ENCODE results near the gene METTL15.

METTL15 gene

DNA sequence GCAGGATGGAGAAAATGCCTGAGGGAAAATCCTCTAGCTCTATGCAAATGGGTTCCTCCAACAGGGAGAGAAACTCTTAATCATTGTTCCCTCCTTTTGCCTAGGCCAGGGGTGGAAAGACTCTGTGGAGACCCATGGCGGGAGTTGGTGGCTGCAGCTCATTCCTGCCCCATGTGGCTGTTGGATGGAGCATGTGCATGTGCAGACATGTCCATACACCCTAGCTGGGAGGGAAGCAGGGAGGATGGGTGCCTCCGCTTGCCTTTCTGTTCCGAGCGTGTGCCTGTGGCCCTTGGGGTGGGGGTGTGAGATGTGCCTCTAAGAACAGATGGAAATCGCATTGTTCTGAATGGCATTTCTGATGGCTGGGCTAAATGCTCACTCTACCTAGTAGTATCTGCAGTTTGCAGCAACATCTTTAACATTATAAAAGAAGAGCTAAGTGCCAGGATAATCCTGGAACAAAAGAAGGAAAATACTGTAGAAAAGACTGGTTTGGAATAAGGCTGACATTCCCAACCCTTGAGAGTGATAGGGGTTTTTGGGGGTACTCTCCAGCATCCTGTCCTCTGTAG lies 31.7 kb downstream of the METTL15 start:
- no peak for TF ChIP-seq CREB5 (CRISPR knock-in tag; IDR thresholded peaks at IDR 0.05; ENCODE audit: low read depth)
- TF ChIP-seq ARNTL (CRISPR knock-in tag; IDR thresholded peaks at IDR 0.05; ENCODE audit: borderline replicate concordance, low read depth) = no peak
- no peak for TF ChIP-seq OSR1 (CRISPR knock-in tag; IDR thresholded peaks at IDR 0.05)
- no peak for TF ChIP-seq ZNF565 (CRISPR knock-in tag; conservative IDR thresholded peaks at IDR 0.05; ENCODE audit: low read depth)
- TF ChIP-seq ZFP3 (CRISPR knock-in tag; IDR thresholded peaks at IDR 0.05) = no peak
- TF ChIP-seq, protein P1, sequence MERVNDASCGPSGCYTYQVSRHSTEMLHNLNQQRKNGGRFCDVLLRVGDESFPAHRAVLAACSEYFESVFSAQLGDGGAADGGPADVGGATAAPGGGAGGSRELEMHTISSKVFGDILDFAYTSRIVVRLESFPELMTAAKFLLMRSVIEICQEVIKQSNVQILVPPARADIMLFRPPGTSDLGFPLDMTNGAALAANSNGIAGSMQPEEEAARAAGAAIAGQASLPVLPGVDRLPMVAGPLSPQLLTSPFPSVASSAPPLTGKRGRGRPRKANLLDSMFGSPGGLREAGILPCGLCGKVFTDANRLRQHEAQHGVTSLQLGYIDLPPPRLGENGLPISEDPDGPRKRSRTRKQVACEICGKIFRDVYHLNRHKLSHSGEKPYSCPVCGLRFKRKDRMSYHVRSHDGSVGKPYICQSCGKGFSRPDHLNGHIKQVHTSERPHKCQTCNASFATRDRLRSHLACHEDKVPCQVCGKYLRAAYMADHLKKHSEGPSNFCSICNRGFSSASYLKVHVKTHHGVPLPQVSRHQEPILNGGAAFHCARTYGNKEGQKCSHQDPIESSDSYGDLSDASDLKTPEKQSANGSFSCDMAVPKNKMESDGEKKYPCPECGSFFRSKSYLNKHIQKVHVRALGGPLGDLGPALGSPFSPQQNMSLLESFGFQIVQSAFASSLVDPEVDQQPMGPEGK (CRISPR knock-in tag; IDR thresholded peaks at IDR 0.05; ENCODE audit: borderline replicate concordance) = no peak
- TF ChIP-seq ZNF70 (CRISPR knock-in tag; IDR thresholded peaks at IDR 0.05) = no peak
- no peak for TF ChIP-seq ESRRG (CRISPR knock-in tag; IDR thresholded peaks at IDR 0.05)
- TF ChIP-seq ZC3H10 (CRISPR knock-in tag; IDR thresholded peaks at IDR 0.05) = no peak
- TF ChIP-seq POU6F1 (CRISPR knock-in tag; IDR thresholded peaks at IDR 0.05; ENCODE audit: borderline replicate concordance, low read depth) = no peak
- TF ChIP-seq BACH2 (CRISPR knock-in tag; IDR thresholded peaks at IDR 0.05; ENCODE audit: borderline replicate concordance) = no peak
- TF ChIP-seq, protein P2, sequence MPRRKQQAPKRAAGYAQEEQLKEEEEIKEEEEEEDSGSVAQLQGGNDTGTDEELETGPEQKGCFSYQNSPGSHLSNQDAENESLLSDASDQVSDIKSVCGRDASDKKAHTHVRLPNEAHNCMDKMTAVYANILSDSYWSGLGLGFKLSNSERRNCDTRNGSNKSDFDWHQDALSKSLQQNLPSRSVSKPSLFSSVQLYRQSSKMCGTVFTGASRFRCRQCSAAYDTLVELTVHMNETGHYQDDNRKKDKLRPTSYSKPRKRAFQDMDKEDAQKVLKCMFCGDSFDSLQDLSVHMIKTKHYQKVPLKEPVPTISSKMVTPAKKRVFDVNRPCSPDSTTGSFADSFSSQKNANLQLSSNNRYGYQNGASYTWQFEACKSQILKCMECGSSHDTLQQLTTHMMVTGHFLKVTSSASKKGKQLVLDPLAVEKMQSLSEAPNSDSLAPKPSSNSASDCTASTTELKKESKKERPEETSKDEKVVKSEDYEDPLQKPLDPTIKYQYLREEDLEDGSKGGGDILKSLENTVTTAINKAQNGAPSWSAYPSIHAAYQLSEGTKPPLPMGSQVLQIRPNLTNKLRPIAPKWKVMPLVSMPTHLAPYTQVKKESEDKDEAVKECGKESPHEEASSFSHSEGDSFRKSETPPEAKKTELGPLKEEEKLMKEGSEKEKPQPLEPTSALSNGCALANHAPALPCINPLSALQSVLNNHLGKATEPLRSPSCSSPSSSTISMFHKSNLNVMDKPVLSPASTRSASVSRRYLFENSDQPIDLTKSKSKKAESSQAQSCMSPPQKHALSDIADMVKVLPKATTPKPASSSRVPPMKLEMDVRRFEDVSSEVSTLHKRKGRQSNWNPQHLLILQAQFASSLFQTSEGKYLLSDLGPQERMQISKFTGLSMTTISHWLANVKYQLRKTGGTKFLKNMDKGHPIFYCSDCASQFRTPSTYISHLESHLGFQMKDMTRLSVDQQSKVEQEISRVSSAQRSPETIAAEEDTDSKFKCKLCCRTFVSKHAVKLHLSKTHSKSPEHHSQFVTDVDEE (CRISPR knock-in tag; IDR thresholded peaks at IDR 0.05) = no peak
- no peak for TF ChIP-seq CSRNP3 (CRISPR knock-in tag; IDR thresholded peaks at IDR 0.05)
- TF ChIP-seq TCF4 (CRISPR knock-in tag; IDR thresholded peaks at IDR 0.05; ENCODE audit: borderline replicate concordance) = no peak
- TF ChIP-seq CSDC2 (CRISPR knock-in tag; IDR thresholded peaks at IDR 0.05) = no peak
- ATAC-seq = no peak

DNA sequence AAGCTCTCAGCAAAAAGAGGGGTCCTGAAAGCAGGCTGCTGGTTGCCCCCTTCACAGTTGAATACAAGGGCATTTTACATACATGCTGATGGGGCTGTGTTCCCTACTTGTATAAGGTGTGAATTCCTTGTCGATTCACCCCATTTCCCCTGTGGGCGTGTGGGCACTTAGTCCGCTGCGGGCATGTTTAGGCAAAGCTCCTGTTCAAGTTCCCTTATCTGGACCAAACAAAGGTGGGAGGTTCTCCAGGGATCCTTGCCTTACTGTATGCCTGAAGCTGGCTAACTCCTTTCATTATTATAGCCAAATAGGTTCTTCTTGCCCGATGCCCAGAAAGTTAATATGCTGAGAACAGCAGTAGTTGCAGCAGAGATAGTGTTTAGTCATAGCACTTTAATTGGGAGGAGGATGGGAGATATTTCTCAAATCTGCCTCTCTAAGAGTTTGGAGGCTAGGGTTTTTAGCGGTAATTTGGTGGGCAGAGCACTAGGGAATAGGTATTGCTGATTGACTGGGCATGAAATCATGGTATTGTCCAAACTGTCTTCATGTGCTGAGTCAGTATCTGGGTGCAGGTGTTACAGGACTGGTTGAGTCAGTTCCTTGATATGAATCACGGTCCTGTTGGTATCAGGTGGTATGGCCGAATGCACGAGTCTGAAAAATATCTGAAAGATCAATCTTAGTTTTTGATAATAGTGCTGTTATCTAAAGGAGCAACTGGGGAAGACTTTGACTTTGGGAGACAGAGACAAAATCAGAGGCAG lies 32.7 kb downstream of the METTL15 start:
- no peak for ATAC-seq
- TF ChIP-seq ISL1 (CRISPR knock-in tag; IDR thresholded peaks at IDR 0.05) (no peak), OSR1 (CRISPR knock-in tag; IDR thresholded peaks at IDR 0.05) (no peak), ARNTL (CRISPR knock-in tag; IDR thresholded peaks at IDR 0.05; ENCODE audit: borderline replicate concordance, low read depth) (no peak), ZNF70 (CRISPR knock-in tag; IDR thresholded peaks at IDR 0.05) (no peak), ESRRG (CRISPR knock-in tag; IDR thresholded peaks at IDR 0.05) (no peak)

DNA sequence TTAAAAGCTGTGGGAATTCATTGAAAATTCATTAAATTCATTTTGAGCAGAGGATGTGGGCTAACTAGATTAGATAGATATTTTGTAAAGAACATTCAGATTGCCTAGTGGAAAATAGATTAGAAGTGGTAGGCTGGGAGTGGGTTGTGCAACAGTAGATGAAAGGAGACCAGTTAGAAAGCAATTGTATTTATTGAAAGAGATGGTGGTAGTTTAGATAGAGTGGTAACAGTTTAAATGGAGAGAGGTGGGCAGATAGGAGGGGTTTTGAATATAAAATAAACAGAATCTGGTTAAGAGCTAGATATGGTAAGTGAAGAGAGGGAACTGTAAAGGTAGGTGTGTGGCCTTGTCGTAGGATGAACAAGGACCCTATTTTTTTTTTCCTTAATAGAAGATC lies 34.5 kb downstream of the METTL15 start:
- ATAC-seq = no peak
- no peak for TF ChIP-seq ZNF8 (CRISPR knock-in tag; IDR thresholded peaks at IDR 0.05)
- no peak for TF ChIP-seq ESRRG (CRISPR knock-in tag; IDR thresholded peaks at IDR 0.05)
- TF ChIP-seq ZFP30 (CRISPR knock-in tag; IDR thresholded peaks at IDR 0.05) = no peak
- TF ChIP-seq POU6F1 (CRISPR knock-in tag; IDR thresholded peaks at IDR 0.05; ENCODE audit: borderline replicate concordance, low read depth) = no peak
- no peak for TF ChIP-seq GLIS3 (CRISPR knock-in tag; IDR thresholded peaks at IDR 0.05)
- TF ChIP-seq ZNF565 (CRISPR knock-in tag; conservative IDR thresholded peaks at IDR 0.05; ENCODE audit: low read depth) = no peak
- TF ChIP-seq TOX (CRISPR knock-in tag; IDR thresholded peaks at IDR 0.05; ENCODE audit: borderline replicate concordance) = no peak
- no peak for TF ChIP-seq CREB5 (CRISPR knock-in tag; IDR thresholded peaks at IDR 0.05; ENCODE audit: low read depth)
- TF ChIP-seq ZNF70 (CRISPR knock-in tag; IDR thresholded peaks at IDR 0.05) = no peak

Data from SK-N-SH treated with all-trans-retinoic acid at 6 μM for 48 hours (cell line).